Heart left ventricle (tissue), 13 donors: ENCODE measurements around the gene CNTNAP5.

Source experiments
- POLR2A ChIP-seq, 2 donors: fragments of 450-650 bp; IDR thresholded peaks; one replicate each; pipeline ENCODE4 v1.6.1; 2017; ENCODE audit warnings: antibody characterized with exemption in 2 of 2, mild to moderate bottlenecking in 2 of 2, moderate library complexity in 2 of 2
- TF ChIP-seq, protein P1 (sequence below), 12 donors: fragments of 200-600 bp; sonication (generic) in 4 of 12; IDR thresholded peaks; one replicate each; pipeline versions ENCODE4 v1.5.0 to v1.8.0; 2018 to 2022; ENCODE audit warnings: antibody characterized with exemption in 12 of 12, mild to moderate bottlenecking in 5 of 12
- donor health status: ischemic (EF 13 %, LVEDD 7.1; RV severe dilation, severe dysfunction).
- donor health status: DM: no; HTN: yes; CAD: no.
- donor health status: DM: no; HTN: no; CAD: no.
- donor health status: ischemic (EF 25% LVEDD 6.9; RV normal size, moderate dysfunction).
- donor health status: ischemic (EF 25% LVEDD 5.7; RV mildly dilated, moderate dysfunction).
- donor health status: ischemic (EF 35%, LVEDD 5.7; RV mildly dilated, moderate dysfunction).
- donor health status: nonischemic (EF 11% LVEDD 7.7; RV severe dilation, severe dysfunction).
- donor health status: DM: yes; HTN: yes; CAD: no.
- donor health status: PGD.
- donor health status: ischemic (EF 29% LVEDD 5.4; RV normal size, mild dysfunction).
- donor health status: nonischemic (EF 23%, LVEDD 6.1; RV moderate dilation, normal function).

DNA sequence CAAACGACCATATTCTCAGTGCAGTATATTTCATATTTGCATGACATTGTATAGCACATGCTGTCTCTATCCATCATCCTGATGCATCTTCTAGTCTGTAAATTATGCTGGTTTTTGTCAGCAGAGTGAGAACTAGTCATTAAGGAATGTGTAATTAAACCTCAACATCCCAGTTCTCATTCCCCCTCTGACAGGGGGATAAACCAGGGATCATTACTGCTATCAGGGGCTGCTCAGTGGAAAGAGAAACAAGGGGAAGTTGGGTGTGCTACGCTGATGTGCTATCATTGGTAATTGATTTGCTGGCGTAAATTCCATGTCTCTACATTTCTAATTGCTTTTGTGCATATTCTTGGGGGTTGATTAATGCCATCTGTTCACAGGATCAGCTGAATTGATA lies 7.7 kb downstream of the CNTNAP5 start:
- TF ChIP-seq POLR2A (IDR thresholded peaks at IDR 0.05) = no peak
- TF ChIP-seq, protein P1, sequence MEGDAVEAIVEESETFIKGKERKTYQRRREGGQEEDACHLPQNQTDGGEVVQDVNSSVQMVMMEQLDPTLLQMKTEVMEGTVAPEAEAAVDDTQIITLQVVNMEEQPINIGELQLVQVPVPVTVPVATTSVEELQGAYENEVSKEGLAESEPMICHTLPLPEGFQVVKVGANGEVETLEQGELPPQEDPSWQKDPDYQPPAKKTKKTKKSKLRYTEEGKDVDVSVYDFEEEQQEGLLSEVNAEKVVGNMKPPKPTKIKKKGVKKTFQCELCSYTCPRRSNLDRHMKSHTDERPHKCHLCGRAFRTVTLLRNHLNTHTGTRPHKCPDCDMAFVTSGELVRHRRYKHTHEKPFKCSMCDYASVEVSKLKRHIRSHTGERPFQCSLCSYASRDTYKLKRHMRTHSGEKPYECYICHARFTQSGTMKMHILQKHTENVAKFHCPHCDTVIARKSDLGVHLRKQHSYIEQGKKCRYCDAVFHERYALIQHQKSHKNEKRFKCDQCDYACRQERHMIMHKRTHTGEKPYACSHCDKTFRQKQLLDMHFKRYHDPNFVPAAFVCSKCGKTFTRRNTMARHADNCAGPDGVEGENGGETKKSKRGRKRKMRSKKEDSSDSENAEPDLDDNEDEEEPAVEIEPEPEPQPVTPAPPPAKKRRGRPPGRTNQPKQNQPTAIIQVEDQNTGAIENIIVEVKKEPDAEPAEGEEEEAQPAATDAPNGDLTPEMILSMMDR (IDR thresholded peaks at IDR 0.05) = no peak
